Stomach (tissue), 4 donors: ENCODE measurements around the gene ADAM12.

Source experiments
- EP300 ChIP-seq: sonication (generic); formaldehyde crosslinking; IDR thresholded peaks from one replicate; pipeline ENCODE4 v1.6.1; 2017; ENCODE audit warnings: antibody characterized with exemption
- POLR2A ChIP-seq, 4 donors: fragments of 450-650 bp; IDR thresholded peaks; one replicate each; pipeline ENCODE4 v1.6.1; 2016; ENCODE audit warnings: antibody characterized with exemption in 4 of 4, control low read depth in 2 of 4, mild to moderate bottlenecking in 1 of 4, moderate library complexity in 1 of 4
- TF ChIP-seq, protein P1 (sequence below), 7 experiments: fragments of 450-650 bp in 4 of 7; fragments of 200-600 bp in 3 of 7; sonication (generic) in 3 of 7; IDR thresholded peaks; one replicate each; pipeline ENCODE4 v1.5.1; 2016 to 2019; ENCODE audit warnings: antibody characterized with exemption in 7 of 7, control low read depth in 2 of 7, mild to moderate bottlenecking in 1 of 7

DNA sequence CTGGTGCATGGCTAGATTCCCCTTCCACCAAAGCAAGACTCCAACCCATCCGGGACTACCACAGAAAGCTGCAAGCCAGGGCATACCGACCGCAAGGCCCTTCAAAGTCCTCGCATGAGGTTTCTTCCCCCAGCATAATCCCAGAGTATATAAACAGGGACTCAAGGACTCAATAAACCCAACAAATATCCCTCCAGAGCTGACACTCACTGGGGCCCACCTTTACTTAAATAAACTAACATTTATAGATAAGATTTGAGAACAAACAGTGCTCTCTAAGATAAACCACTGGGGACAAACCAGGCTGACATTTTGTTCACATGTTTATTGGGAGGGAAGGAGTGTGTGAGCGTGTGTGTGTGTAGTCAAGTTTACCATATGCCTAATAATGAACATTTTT is 138.2 kb downstream of the ADAM12 start:
- TF ChIP-seq EP300 (no peak), POLR2A (IDR thresholded peaks at IDR 0.05) (no peak)
- TF ChIP-seq, protein P1, sequence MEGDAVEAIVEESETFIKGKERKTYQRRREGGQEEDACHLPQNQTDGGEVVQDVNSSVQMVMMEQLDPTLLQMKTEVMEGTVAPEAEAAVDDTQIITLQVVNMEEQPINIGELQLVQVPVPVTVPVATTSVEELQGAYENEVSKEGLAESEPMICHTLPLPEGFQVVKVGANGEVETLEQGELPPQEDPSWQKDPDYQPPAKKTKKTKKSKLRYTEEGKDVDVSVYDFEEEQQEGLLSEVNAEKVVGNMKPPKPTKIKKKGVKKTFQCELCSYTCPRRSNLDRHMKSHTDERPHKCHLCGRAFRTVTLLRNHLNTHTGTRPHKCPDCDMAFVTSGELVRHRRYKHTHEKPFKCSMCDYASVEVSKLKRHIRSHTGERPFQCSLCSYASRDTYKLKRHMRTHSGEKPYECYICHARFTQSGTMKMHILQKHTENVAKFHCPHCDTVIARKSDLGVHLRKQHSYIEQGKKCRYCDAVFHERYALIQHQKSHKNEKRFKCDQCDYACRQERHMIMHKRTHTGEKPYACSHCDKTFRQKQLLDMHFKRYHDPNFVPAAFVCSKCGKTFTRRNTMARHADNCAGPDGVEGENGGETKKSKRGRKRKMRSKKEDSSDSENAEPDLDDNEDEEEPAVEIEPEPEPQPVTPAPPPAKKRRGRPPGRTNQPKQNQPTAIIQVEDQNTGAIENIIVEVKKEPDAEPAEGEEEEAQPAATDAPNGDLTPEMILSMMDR (IDR thresholded peaks at IDR 0.05), result no peak
